Liver (tissue), 9 donors: ENCODE measurements around the gene KIF7. TPM values are rescaled to one million over a fixed set of nuclear protein-coding genes. Genes with fewer than 3 reads are reported as not detected.

ENCODE experiments used
- DNase-seq: peaks from one replicate; pipeline ENCODE4 v3.0.0-alpha.2; 2017; ENCODE audit warnings: low spot score
- H3K27ac ChIP-seq, 2 donors: one replicate each; pipeline ENCODE4 v1.7.0; 2013; ENCODE audit warnings: inconsistent platforms in 2 of 2, low read length in 2 of 2, control low read depth in 1 of 2, low read depth in 1 of 2, mild to moderate bottlenecking in 1 of 2
- H3K27me3 ChIP-seq, 4 donors: one replicate each; pipeline versions ENCODE4 v1.6.1 to v1.7.0; 2013; ENCODE audit warnings: low read length in 3 of 4, inconsistent platforms in 1 of 4, mild to moderate bottlenecking in 1 of 4, moderate library complexity in 1 of 4; ENCODE audit not compliant: control insufficient read depth in 4 of 4, insufficient read depth in 4 of 4
- H3K36me3 ChIP-seq, 4 donors: one replicate each; pipeline versions ENCODE4 v1.6.1 to v1.7.0; 2013; ENCODE audit warnings: low read length in 3 of 4, mild to moderate bottlenecking in 3 of 4, low read depth in 1 of 4, moderate library complexity in 1 of 4; ENCODE audit not compliant: control insufficient read depth in 4 of 4, insufficient read depth in 3 of 4
- H3K4me1 ChIP-seq, 4 donors: one replicate each; pipeline versions ENCODE4 v1.6.1 to v1.7.0; 2013; ENCODE audit warnings: low read length in 3 of 4, mild to moderate bottlenecking in 3 of 4, moderate library complexity in 1 of 4; ENCODE audit not compliant: control insufficient read depth in 4 of 4, insufficient read depth in 4 of 4
- H3K4me3 ChIP-seq, 3 donors: one replicate each; pipeline versions ENCODE4 v1.6.1 to v1.7.0; 2013; ENCODE audit warnings: low read length in 3 of 3, control low read depth in 1 of 3, low read depth in 1 of 3, mild to moderate bottlenecking in 1 of 3
- H3K9ac ChIP-seq, 2 donors: one replicate each; pipeline ENCODE4 v1.7.0; 2013; ENCODE audit warnings: low read length in 2 of 2, mild to moderate bottlenecking in 2 of 2, moderate library complexity in 2 of 2, control low read depth in 1 of 2, low read depth in 1 of 2
- H3K9me3 ChIP-seq, 4 donors: one replicate each; pipeline versions ENCODE4 v1.6.1 to v1.7.0; 2013; ENCODE audit warnings: low read length in 3 of 4; ENCODE audit not compliant: control insufficient read depth in 4 of 4
- ATF3 ChIP-seq: IDR thresholded peaks from 2 replicates; pipeline ENCODE4 v1.6.1; 2016; ENCODE audit warnings: antibody characterized with exemption
- CTCF ChIP-seq: fragments of 150-350 bp; IDR thresholded peaks from 2 replicates; pipeline ENCODE4 v1.5.1; 2017; ENCODE audit warnings: improper control_type of control experiment, low read depth, low read length; ENCODE audit not compliant: missing input control
- EGR1 ChIP-seq, 2 donors: IDR thresholded peaks; 2 replicates each; pipeline ENCODE4 v1.6.1; 2016 to 2018; ENCODE audit warnings: antibody characterized with exemption in 2 of 2, low read depth in 2 of 2
- FOXA1 ChIP-seq: IDR thresholded peaks from 2 replicates; pipeline ENCODE4 v1.6.1; 2016; ENCODE audit warnings: antibody characterized with exemption
- FOXA2 ChIP-seq: IDR thresholded peaks from 2 replicates; pipeline ENCODE4 v1.6.1; 2016; ENCODE audit warnings: antibody characterized with exemption
- GABPA ChIP-seq, 2 donors: IDR thresholded peaks in 1 of 2; conservative IDR thresholded peaks in 1 of 2; 2 replicates each; pipeline ENCODE4 v1.6.1; 2016; ENCODE audit warnings: antibody characterized with exemption in 2 of 2, mild to moderate bottlenecking in 1 of 2, moderate library complexity in 1 of 2
- HNF4A ChIP-seq, 2 donors: conservative IDR thresholded peaks; 2 replicates each; pipeline ENCODE4 v1.6.1; 2016; ENCODE audit warnings: antibody characterized with exemption in 2 of 2, mild to moderate bottlenecking in 2 of 2
- HNF4G ChIP-seq: IDR thresholded peaks from 2 replicates; pipeline ENCODE4 v1.6.1; 2016; ENCODE audit warnings: antibody characterized with exemption
- JUND ChIP-seq, 2 donors: IDR thresholded peaks; 2 replicates each; pipeline ENCODE4 v1.6.1; 2016; ENCODE audit warnings: antibody characterized with exemption in 2 of 2
- MAX ChIP-seq: IDR thresholded peaks from 2 replicates; pipeline ENCODE4 v1.6.1; 2016; ENCODE audit warnings: antibody characterized with exemption
- NR2F2 ChIP-seq: IDR thresholded peaks from 2 replicates; pipeline ENCODE4 v1.6.1; 2016; ENCODE audit warnings: antibody characterized with exemption
- RAD21 ChIP-seq, 2 donors: IDR thresholded peaks; 2 replicates each; pipeline ENCODE4 v1.6.1; 2016; ENCODE audit warnings: antibody characterized with exemption in 2 of 2, mild to moderate bottlenecking in 2 of 2
- REST ChIP-seq: IDR thresholded peaks from 2 replicates; pipeline ENCODE4 v1.6.1; 2016; ENCODE audit warnings: antibody characterized with exemption, mild to moderate bottlenecking
- RXRA ChIP-seq, 2 donors: IDR thresholded peaks; 2 replicates each; pipeline ENCODE4 v1.6.1; 2017 to 2018; ENCODE audit warnings: antibody characterized with exemption in 2 of 2, mild to moderate bottlenecking in 1 of 2
- SP1 ChIP-seq: IDR thresholded peaks from 2 replicates; pipeline ENCODE4 v1.6.1; 2018; ENCODE audit warnings: antibody characterized with exemption, mild to moderate bottlenecking
- TAF1 ChIP-seq: conservative IDR thresholded peaks from 2 replicates; pipeline ENCODE4 v1.6.1; 2016; ENCODE audit warnings: antibody characterized with exemption, mild to moderate bottlenecking
- YY1 ChIP-seq: IDR thresholded peaks from 2 replicates; pipeline ENCODE4 v1.6.1; 2016; ENCODE audit warnings: antibody characterized with exemption, mild to moderate bottlenecking
- ZBTB33 ChIP-seq: IDR thresholded peaks from 2 replicates; pipeline ENCODE4 v1.6.1; 2016; ENCODE audit warnings: antibody characterized with exemption
- WGBS: extraction: QIAGEN DNeasy Blood & Tissue Kit; methylation state at CpG from one replicate; pipeline ENCODE4 v1.1.7; 2013; 5-methylcytosine and 5-hydroxymethylcytosine counted together
- polyA plus RNA-seq, 2 donors: library from polyadenylated mRNA; stranded (reverse) in 1 of 2; unstranded in 1 of 2; fragments of 200-250 nt in 1 of 2; fragments of >200 nt in 1 of 2; fragmentation: Nextera tagmentation in 1 of 2; extraction: Ambion mirVana in 1 of 2; gene quantifications; one replicate each; pipeline versions ENCODE4 v1.2.1 to v1.2.3, GENCODE V29; 2013 to 2015
- total RNA-seq, 2 donors: library from RNA; depleted of rRNA; stranded (reverse); fragments of >200 nt; gene quantifications; one replicate each; pipeline ENCODE4 v1.2.3, GENCODE V29; 2014
- donor health status: healthy.
- donor health status: healthy.
- donor health status: healthy.
- donor health status: healthy.
- donor health status: healthy.

KIF7 gene
- total and polyA plus RNA-seq, 4 donors = 0.04 to 1.3 (median 0.72) TPM

GRCh38 chr15:89632563-89633430, 22.5 kb downstream of the KIF7 start:
- Histone ChIP-seq H3K9me3 (no peaks in the 10 kb centered on the region), H3K36me3 (no peaks in the 10 kb centered on the region), H3K27me3 (no peaks in the 10 kb centered on the region), H3K4me1 (no peaks in the 10 kb centered on the region), H3K27ac (no peak overlapping the region), H3K9ac (no peak overlapping the region), H3K4me3 (no peak overlapping the region)
- 96% methylated on average over 18 of the region's 18 CpGs for WGBS
- TF ChIP-seq YY1 (no peak), ZBTB33 (no peak), ATF3 (no peak), JUND (IDR thresholded peaks at IDR 0.05) (no peak), HNF4G (no peak), REST (no peak), SP1 (no peak), NR2F2 (no peak), MAX (no peak), HNF4A (conservative IDR thresholded peaks at IDR 0.05) (no peak), RXRA (IDR thresholded peaks at IDR 0.05) (no peak), TAF1 (no peak), GABPA (IDR thresholded peaks at IDR 0.05 in 1 of 2, conservative IDR thresholded peaks at IDR 0.05 in 1 of 2) (no peak), FOXA1 (no peak), EGR1 (IDR thresholded peaks at IDR 0.05; ENCODE audit: low read depth in 2 of 2) (no peak), RAD21 (IDR thresholded peaks at IDR 0.05) (no peak), CTCF (no peak), FOXA2 (no peak)
- DNase-seq = peak; percentile 29
